Dedifferentiated amniotic fluid mesenchymal stem cell (primary cell): ENCODE data around the gene PSMB9.
A peak's percentile ranks its signal among the peaks of the same experiment; 100 is the strongest.
"Not testable (repeated sequence)": the region's sequence is repeated elsewhere in the genome, so short reads cannot be mapped to it uniquely, and the experiment has no call there.

Source experiments
- DNase-seq: peaks from one replicate; pipeline ENCODE4 v3.0.0-alpha.2; 2016; ENCODE audit errors: extremely low spot score

Gene PSMB9

DNA sequence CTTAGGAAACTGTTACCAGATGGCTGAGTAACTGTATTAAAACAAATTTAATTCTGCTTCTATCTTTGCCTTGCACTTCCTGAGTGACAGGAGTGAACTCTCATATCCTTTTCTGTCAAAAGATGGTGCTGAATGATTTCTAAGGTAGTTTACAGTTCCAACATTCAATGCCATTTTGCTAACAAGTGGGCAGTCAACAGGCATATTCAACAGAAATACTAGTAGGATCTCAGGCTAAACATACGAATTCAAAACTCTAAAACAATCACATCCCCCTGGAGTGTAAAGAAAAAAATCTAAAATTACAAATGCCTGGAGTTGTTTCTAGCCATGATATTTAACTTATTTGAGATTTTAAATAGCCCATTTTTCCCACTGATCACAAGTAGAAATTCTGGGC lies 6.7 kb downstream of the PSMB9 start:
- no peak for DNase-seq

DNA sequence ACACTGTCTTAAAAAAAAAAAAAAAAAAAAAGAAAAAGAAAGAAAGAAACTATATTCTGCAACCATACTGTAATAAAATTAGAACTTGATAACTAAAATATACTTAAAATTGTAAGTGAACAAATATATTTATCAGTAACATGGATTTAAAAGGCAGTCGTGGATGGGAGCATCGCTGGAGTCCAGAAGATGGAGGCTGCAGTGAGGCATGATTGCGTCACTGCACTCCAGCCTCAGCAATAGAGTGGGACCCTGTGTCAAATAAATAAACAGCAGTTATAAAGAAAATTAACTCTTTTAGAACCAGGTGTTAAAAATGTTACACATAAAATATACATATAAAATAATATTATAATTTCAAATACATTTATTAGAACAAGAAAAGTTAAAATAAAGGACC lies 8.7 kb downstream of the PSMB9 start:
- no peak for DNase-seq

DNA sequence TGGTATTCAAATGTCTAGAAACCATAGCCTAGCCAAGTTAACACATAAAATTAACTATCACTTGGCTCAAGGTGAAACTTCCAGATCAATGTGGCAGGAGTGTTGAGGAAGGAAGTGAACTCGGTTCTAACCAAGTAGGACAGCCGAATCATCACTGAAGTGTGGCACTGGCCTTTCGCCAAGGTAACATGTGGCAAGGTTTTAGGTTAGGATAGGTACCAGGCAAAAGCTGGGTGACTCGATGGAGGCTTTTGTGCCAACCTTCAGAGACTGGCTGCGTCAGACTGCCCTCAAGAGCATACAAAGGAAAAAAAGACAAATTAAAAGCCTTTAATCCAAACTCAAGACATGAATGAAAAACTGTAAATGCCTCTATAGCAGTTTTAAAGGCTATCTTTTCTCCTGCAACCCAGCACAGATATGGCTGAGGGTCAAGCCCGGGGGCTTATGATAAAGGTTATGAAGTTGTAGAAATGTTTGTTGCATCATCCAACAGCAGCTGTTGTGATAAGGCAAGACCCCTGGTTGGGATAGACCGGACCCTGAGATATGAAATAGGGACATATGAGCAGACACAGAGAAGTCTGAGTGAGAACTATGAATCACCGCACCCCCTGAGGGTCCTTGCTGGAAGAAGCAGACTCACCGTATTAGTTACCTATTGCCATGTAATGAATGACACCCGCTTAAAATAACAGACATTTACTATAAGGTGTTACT lies 11.9 kb downstream of the PSMB9 start:
- no peak for DNase-seq

DNA sequence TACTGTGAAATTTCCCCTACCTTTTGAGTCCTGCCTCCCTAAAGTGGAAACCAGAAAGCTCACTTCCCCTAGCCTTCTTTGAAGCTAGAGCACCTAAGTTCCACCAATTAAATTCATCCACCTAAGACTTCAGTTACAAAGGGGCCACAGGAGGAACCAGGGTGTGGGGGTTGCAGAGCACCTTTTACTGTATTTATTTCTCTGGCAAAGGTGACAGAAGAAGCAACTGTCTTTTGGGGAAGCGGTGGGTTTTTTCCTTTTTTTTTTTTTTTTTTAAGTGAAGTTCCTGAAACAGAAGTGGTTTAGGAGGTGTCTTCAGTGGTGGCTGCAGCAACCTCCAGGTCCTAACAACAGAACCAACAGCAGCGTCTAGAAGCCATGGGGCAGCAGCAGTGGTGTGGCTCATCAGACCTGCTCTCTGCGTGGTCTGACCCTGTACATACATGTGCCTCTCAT lies 13.1 kb downstream of the PSMB9 start:
- no peak for DNase-seq

DNA sequence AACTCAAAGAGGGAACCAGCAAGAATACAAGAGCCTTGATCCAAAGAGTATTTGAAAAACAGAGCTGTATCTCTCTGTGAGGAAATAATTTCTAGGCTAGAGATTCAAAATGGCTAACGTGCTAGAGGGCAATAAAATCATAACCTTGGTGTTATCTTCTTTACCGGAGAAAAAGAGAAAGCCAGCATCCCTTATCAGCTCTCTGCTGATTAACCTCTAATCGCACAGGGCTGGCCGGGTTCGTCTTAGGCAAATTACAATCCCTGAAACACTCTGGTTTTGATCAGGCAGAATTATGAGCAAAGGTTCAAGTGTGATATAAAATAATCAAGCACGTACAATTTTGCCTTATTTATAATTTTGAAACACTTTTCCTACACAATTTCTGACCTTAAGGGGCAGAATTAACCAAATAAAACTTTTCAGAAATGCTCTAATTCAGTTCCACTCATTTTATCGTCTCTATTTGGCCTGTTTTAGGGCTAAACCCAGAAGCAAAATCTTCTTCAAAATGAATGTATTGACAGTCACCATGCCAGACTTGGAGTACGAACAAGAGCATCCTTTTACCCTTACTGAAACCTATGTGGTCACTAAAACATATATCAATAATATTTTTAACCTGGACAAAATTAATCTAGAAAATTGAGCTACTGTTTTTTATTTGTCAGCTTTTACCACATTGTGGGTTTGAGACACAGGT lies 13.7 kb downstream of the PSMB9 start:
- DNase-seq = no peak

DNA sequence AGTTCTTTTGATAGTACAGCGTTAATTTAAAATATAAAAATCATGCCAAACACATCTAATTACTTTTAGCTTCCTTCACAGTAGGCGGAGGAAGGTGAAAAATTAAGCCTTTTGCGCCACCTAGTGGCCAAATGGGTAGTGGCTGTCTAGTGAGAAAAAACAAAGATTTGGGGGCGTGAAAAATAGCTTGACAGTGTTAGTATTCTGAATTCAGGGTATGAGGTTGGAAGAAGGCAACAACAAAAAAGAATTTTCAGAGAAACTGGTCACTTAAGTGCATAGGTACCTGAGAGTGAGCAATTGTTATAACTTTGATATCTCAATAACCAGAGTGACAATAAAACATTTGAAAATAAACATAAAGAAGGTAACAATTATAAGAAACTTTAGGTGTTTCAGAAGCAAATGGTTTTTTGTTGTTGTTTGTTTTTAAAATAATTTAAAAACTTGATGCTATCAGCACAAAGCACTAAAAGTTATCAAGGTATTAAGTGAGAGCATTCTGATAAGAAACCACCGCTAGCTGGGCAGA lies 14.3 kb downstream of the PSMB9 start:
- peak; percentile 72 for DNase-seq

DNA sequence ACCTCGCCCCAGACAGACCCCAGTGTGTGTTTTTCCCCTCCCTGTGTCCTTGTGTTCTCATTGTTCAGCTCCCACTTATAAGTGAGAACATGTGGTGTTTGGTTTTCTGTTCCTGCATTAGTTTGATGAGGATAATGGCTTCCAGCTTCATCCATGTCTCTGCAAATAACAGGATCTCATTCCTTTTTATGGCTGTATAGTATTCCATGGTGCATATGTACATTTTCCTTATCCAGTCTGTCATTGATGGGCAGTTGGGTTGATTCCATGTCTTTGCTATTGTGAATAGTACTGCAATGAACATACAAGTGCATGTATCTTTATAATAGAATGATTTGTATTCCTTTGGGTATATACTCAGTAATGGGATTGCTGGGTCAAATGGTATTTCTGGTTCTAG lies 20.0 kb downstream of the PSMB9 start:
- not testable (repeated sequence) for DNase-seq

DNA sequence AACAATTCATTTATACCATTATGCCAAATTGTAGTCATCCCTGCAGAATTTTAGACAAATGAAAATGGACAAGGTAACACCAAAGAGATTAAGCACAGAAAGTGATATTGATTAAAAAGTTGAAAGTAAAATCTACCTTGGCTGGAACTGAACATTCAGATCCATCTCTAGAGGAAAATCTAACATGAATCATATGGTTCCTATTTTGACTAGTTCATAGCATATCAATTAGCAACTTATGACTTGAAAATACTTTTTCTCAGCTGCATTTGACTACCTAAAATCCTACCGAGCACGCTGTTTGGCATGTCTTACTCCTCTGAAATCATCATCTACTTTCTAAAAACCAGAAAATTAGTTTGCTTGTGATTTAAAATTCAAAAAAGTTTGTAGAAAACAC lies 22.6 kb downstream of the PSMB9 start:
- no peak for DNase-seq

DNA sequence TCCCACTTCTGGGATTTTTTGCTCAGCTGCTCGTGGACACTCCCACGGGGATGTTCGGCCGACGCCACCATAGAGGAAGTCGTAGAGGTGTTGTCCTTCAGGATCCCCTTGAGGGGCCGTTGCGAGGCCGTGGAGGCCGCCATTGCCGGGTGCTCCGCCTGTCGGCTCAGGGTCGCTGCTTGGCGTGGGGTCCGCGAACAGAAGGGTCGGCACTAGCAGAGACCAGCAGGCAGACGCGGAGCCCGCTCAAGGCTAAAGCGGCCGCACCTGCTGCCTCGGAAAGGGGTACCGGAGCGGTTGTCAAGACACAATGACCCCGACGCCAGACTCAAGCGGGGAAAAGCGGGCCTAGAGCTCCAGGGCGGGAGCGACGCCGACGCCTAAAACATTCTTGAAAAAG lies 25.7 kb downstream of the PSMB9 start:
- DNase-seq = no peak

DNA sequence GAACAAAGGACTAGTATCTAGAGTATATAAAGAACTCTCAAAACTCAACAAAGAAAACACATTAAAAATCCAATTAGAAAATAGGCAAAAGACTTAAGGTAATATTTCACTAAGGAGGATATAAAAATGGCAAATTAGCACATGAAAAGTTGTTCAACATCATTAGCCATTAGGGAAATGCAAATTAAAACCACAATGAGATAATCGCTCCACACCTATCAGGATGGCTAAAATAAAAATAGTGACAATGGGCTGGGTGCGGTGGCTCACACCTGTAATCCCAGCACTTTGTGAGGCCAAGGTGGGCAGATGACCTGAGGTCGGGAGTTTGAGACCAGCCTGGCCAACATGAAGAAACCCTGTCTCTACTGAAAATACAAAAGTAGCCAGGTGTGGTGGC lies 27.0 kb downstream of the PSMB9 start:
- DNase-seq = not testable (repeated sequence)

DNA sequence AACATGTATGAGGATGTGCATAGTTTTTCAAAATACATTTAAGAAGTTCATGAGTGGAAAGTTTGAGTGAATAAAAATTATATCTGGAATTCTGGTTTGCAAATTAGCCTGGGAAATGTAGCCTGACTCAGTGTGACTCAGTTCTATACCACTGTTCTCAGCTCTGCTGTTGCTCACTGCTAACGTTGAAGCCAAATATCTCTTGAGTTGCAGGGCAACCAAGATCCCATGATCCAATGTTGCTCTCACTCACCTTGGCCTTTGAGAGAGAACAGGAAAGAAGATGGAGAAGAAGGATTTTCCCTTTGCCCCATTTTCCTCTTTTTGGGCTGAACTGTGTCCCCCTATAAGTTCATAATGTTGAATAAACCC lies 28.9 kb downstream of the PSMB9 start:
- DNase-seq = no peak

DNA sequence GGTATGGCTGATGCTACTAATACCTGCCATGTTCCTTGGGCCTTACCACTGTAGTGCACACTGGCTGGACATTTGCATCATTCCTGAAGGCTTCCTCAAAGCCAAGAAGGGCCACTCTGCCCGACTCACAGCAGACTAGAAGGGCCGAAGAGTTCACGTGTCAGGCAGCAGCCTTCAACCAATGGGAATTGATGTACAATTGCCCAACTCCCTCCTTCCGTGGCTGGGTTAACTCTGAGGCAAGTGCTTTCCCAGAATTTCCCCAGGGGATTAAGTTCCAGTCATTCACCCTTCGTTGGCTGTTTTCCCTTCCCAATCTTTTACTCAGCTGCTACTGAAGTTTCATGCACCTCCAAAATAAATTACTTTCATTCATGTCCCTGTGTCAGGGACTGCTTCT lies 29.8 kb downstream of the PSMB9 start:
- no peak for DNase-seq

DNA sequence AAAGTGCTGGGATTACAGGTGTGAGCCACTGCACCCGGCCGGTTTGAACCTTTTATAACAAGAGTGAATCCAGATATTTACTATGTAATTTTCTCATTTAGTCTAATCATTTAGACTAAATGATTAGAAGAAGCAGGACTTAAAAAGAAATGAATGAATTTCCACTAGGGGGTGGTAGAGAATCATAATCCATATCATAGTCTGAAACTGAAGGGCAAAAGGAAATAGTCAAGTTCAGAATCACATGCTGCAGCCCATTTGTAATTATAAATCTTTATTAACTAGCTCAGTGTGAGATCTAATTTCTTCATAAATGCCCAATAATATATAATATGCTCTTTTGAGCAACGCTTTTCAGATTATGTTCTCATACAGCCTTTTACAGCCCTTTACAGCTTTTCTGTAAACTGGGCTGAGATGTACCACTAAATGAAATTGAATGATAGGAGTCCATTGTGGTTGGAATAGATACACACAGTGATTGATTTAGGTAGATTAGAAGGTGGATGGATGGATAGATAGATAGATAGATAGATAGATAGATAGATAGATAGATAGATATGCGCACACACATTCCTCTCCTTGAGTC lies 31.8 kb downstream of the PSMB9 start:
- peak; percentile 87 for DNase-seq

DNA sequence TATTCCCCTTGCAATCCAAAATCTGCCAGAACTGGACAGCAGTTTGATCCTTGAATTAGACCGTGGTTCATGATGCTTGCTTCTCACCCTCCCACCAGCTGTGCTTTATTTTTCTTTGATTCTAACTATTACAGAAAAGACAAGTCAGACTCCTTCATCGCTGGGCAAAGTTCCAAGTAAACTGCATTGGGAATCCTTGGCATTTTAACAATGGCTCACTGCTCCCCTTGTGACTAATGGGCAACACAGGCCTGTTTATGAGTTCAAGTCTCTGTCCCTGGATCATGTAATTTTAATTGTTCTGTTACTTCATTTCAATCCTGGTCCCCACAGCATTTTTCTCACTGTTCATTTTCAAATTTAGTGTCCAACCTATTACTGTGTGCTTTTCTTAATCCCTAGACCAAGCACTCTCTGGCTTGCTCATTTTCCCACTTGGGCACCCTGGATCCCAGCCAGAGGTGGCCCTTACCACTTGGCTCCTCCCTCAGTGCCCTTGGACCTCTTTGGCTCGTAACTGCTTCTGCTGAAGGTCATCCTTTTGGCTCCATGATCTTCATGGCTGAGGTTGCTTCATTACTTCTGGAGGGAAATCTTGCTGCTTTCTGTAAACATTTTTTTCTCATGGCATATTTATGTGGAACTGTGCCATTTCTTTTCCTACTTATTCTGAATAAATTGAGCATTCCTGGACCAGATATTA lies 32.8 kb downstream of the PSMB9 start:
- peak; percentile 49 for DNase-seq

DNA sequence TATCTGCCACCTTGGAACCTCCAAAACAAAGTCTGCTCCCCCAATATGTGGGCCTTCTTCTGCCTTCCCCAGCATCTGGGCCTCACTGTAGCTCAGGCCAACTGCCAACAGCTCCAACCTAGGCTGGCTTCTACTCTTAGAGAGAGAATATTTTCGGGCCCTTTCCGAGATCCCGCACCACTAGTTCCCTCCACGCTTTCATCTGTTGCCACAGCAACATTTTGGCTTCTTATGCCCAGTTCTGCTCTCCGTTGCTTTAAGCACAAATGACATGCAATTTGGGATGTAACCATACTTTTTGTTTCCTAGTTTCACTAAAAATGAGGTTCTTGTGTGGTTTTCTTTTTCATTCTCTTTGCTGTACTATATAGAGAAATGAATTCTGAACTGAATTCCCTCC lies 33.6 kb downstream of the PSMB9 start:
- no peak for DNase-seq

DNA sequence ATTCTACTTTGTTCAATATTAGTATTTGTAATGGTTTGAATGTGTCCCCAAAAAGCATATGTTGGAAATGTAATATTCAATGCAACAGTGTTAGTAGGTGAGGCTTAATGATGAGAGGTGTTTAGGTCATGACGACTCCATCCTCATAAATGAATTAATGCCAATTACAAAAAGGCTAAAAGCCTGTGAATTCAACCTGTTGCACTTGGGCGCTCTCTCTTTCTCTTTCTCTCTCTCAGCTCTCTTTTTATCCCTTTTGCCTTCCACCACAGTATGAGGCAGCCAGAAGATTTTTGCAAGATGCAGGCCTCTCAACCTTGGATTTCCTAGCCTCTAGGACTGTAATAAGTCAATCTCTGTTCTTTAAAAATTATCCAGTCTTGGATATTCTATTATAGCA lies 34.6 kb downstream of the PSMB9 start:
- DNase-seq = no peak

DNA sequence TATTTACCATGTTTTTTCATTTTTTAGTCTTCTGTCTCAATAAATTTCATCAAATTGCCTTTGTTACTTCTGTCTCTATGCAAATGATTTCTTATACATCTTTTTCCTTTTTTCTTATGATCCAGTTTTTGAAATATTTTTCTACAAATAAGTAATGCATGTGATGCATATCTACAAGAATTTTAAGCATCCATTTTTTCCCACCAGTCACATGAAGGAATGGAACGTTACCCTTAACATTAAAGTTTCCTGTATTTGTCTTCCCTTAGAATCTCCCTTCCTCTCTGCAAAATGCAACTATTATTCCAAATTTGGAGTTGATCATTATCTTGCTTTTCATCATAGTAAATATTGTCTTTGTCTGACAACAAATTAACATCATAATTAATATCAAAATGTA lies 35.5 kb downstream of the PSMB9 start:
- peak; percentile 30 for DNase-seq

DNA sequence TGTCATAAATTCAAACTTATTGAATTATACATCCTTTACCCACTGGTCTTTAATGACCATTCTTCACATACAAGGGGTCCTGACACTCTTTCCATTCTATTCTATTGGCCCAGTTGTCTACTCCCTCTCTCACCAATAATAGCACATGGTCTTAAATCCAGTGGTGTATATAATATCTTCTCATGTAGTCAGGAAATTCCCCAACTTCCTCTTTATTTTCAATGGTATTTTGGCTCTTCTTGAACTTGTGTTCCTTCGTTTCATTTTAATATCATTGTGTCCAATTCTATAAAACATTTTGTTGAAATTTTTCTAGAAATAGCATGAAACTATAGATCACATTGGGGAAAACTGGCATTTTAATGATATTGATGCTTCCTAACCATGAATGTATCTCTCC lies 36.8 kb downstream of the PSMB9 start:
- DNase-seq = no peak

DNA sequence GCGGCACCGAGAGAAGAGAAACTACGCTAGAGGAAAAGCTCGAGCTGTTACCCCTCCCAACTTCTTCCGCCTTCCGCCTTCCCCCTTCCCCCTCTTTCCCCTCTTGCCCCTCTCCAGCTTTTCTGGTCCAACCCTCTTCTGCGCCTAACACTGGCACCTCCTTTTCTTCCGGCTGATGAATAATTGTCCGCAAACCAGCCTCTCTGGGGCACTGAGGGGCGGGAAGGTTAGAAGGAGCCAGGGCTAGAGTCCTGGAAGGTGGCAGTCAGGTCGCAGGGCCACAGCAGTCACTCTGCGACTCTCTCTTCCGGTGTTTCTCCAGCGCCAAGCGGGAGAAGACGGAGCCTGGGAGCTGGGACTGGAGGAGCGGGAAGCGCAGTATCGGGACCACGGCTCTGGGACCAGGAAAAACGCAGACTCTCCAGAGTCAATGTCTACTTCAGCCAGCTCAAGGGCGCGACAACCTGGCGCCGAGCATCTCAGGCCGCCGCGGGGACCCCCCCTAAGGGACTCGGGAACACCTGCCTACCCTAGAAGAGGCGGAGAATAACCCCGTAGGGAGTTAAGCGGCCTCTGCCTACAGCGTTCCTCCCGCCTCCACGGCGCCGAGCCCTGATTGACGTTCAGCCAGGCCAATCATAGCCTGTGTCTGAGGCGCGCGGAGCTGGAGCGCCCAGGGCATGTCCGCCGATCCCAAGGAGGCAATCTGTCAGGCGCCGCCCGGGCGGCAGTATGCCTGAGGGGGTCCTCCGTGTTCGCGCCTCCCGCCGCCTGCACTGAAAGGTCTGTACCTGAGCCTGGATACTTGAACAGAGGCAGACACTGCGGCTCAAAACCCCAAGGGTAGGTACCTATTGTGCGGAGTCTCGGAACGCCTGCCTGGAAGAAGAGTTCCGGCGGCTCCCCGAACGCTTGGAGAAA lies 40.4 kb downstream of the PSMB9 start:
- peak; percentile 88 for DNase-seq

DNA sequence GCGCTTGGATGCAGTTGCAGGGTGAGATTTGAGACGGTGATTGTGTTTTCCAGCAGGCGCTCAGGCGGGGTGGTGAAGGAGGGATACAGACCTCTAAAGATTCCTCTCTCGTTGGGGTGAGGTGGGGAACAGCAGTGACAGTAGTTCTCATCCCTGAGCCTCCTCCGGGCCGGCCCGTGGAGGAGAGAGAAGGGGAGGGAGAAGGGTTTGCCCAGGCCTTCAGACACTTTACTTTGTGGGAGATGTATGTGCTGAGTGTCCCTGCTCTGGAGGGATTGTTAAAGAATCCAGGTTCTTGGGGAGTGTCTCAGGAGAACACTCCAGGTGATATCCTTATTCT lies 41.0 kb downstream of the PSMB9 start:
- no peak for DNase-seq

DNA sequence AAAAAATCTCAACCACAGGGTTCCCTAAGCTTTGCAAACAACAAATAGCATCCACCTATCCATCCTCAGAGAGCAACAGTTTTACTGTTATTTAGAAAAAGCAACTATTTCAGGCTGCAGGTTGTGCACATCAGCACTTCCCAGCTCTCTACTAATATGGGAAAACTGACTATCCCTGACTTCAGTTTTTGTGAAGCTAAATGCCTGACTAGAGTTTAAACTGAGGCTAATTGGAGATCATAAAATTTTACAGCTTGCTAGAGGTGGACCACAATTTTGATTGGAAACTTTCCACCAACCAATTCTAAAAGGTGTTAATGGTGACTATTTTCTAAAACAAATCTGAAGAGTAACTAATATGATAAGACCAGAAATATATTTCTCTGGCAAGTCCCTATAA lies 50.0 kb downstream of the PSMB9 start:
- DNase-seq = no peak
